Hematopoietic multipotent progenitor cell (in vitro differentiated cells): ENCODE data around the gene TNFAIP3. TPM values are rescaled to one million over a fixed set of nuclear protein-coding genes. Genes with fewer than 3 reads are reported as not detected.

Experiments used
- DNase-seq, 3 donors: peaks; one replicate each; pipeline ENCODE4 v3.0.0-alpha.2; 2011 to 2015; ENCODE audit warnings: low read depth in 2 of 3, low spot score in 2 of 3
- total RNA-seq: library from RNA; depleted of rRNA; stranded (reverse); fragments of >200 nt; gene quantifications from one replicate; pipeline ENCODE4 v1.2.3, GENCODE V29; 2012

The TNFAIP3 gene
- total RNA-seq, 1 donor = 18.9 TPM

- no peak for DNase-seq
These were observed 4.5 kb upstream of the TNFAIP3 start for GRCh38 chr6:137862419-137863090.

GRCh38 chr6:137863091-137863797 is 3.8 kb upstream of the TNFAIP3 start:
- DNase-seq = no peak

GRCh38 chr6:137864812-137865508 is 2.1 kb upstream of the TNFAIP3 start:
- DNase-seq = no peak

GRCh38 chr6:137866200-137866913 is 702 bp upstream of the TNFAIP3 start:
- peak in 2 of 3 donors; percentile 52 to 71 for DNase-seq

- DNase-seq = peak in 1 of 3 donors; percentile 62
These were observed 838 bp downstream of the TNFAIP3 start for GRCh38 chr6:137867685-137868509.

DNA sequence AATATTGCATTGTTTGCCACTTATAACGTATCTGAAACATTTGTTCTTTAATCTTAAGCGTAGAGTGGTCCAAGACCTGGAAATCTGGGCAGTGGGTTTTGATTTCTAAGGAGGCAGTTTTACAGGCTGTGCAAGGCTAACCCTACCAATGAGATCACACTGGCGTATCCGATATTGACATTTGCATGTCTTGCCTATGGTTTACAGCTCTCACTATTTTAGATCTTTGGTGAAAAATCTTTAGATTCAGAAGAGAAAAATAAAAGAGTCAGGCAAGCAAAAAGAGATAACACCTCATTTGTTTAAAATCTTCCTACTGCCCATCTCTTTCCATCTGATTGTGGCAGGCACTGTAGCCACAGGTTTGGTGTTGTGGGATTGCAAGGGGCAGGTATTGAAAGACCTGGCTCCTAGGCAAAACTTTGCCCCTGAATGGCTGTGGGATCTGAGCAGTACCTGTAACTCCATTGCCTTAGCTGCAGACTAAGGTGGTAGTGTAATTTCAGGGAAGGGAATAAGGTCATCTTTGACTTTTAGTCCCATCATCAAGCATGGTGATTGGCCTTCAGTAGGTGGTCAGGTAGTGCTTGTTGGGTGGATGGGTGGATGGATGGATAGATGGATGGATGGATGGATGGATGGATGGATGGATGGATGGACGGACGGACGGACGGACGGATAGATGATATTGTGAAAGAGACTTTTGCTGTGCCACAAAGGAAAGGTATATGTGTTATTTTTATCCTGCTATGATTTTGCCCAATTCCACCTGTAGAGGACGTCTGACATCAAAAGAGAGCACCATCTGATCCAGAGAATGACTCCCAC is 1.9 kb downstream of the TNFAIP3 start:
- DNase-seq = no peak

GRCh38 chr6:137869549-137870307 is 2.7 kb downstream of the TNFAIP3 start:
- DNase-seq = no peak

DNA sequence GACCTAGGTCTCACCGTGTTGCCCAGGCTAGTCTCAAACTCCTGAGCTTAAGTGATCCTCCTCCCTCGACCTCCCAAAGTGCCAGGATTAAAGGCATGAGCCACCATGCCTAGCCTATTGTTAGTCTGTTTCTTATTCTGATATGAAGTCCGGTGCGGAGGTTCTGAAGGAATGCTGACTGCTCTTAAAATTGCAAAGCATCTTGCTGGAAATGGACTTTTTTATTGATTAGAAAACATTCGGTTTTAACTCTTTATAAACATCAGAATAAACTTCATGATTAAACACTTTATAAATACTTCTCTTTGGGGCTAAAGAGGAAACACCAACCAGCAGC is 3.2 kb downstream of the TNFAIP3 start:
- DNase-seq = no peak

- DNase-seq = peak in 1 of 3 donors; percentile 40
These were observed 3.7 kb downstream of the TNFAIP3 start for GRCh38 chr6:137870744-137871247.

DNA sequence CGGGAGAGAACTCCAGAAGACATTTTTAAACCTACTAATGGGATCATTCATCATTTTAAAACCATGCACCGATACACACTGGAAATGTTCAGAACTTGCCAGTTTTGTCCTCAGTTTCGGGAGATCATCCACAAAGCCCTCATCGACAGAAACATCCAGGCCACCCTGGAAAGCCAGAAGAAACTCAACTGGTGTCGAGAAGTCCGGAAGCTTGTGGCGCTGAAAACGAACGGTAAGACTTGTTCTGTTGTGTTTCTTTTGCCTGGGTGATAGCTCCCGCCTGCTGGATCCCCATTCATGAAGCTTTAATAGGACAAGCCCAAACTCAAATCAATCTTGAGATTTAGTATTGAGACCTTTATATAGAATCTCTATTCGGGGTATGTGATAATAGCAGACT is 4.2 kb downstream of the TNFAIP3 start:
- DNase-seq = no peak

GRCh38 chr6:137871831-137872454 is 4.9 kb downstream of the TNFAIP3 start:
- no peak for DNase-seq

DNA sequence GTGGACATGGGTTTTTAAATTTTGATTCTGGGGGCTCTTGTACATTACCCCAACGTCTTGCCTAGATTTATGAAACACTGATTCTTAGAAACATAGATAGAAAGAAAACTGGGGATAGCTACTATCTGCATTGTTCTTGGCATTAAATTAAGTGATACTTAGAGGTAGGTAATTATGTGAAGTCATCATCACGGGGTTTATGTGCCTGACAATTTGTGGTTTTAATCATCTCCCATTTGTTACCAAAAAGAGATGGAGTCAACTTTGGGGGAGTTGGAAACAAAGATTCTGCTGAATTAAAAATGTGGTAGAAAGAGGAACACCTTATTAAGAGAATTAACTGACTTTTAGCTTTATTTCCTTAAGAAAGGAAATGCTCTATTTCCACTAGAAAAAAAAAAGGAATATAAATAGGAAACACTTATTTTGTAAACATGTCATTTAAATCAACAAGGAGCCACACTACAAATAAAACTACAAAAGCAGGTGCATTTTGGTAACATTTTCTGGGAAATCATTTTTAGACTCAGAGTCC is 5.6 kb downstream of the TNFAIP3 start:
- DNase-seq = no peak

GRCh38 chr6:137873273-137873762 is 6.3 kb downstream of the TNFAIP3 start:
- DNase-seq = no peak

- DNase-seq = no peak
These were observed 7.4 kb downstream of the TNFAIP3 start for GRCh38 chr6:137874204-137875057.

DNA sequence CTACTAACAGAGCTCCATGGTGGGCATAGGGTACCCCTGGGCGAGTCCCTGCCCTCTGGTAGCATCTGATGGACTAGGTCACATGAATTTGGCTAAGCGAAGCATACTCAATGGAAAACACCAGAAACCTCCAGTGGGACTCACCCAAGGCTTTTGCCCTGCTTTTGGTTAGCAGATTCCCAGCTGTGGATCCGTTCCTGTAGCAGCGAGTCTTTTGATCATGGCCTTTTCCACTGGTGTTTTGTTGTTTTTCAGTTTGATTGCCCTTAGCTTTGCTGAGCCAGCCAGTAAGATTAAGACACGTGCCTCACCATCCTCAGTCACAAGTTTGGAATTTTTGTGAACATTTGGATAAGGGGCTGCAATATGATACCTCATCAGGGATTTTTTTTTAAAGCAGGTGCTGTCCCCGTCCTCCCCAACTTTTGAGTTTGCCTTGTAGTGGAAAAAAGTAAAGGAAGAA is 8.0 kb downstream of the TNFAIP3 start:
- DNase-seq = no peak

DNA sequence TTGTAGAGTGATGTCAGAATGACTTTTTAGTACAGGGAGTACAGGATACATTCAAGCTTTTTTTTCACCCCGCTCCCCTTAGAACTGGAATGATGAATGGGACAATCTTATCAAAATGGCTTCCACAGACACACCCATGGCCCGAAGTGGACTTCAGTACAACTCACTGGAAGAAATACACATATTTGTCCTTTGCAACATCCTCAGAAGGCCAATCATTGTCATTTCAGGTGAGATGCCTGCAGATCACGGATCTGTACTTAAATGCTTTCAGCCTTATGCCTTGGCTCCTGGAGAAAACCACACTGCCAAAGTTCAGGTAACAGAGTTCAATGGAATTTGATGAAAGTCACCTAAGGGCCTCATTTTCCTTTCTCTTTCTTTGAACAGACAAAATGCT is 8.5 kb downstream of the TNFAIP3 start:
- no peak for DNase-seq

- DNase-seq = no peak
These were observed 9.5 kb downstream of the TNFAIP3 start for GRCh38 chr6:137876547-137876946.
